ENCODE results near the gene DSE.

GRCh38 chr6:116461331-116461931 lies 90.7 kb downstream of the DSE start, which contains the start of gene CALHM6:
- TF ChIP-seq CTCF (IDR thresholded peaks at IDR 0.05) (no peak), EZH2 (IDR thresholded peaks at IDR 0.05; ENCODE audit: borderline replicate concordance, insufficient read depth, low read depth, low read length, poor library complexity, severe bottlenecking) (no peak)
